Stimulated activated naive CD4-positive, alpha-beta T cell (primary cell): ENCODE results near the gene KCTD17.

Source experiments
- DNase-seq, 6 experiments: peaks; one replicate each; lab custom pipeline; 2025; lab: John Stamatoyannopoulos, UW

Gene KCTD17

DNA sequence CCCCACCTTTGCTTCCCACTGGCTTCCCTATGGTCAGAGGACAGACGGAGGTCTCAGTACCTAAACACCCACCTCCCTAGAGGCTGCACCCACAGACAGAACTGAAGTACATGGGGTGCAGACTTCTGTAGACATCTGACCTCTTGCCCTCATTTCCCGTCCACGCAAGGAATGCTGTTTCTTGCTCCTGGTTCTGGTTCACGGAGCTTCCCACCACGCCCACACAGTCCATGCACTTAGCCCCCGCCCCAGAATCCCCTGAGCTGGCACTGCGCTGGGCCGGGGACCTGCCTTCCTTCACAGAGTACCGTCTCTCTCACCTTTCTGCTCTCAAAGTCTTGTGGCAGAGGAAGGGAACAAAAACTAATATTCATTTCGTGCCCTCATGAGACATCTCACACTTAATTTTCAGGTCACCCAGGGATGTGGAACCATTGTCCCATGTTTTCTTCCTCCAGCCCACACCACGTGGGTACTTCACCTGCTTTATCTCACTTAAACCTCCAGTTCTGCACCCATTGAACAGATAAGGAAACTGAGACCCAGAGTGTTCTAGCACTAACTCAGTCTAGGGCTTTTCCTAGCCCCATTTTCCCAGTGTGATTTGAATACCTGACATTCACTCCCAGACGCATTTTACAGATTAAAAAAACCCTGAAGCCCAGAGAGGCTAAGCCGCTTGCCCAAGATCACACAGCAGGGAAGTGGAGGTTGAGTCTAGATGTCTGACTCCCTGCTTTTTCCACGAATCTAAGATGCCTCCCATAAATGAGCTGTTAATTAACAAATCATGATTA lies 52.3 kb downstream of the KCTD17 start:
- DNase-seq: no peak

GRCh38 chr22:37105154-37105553 lies 53.6 kb downstream of the KCTD17 start:
- no peak for DNase-seq

DNA sequence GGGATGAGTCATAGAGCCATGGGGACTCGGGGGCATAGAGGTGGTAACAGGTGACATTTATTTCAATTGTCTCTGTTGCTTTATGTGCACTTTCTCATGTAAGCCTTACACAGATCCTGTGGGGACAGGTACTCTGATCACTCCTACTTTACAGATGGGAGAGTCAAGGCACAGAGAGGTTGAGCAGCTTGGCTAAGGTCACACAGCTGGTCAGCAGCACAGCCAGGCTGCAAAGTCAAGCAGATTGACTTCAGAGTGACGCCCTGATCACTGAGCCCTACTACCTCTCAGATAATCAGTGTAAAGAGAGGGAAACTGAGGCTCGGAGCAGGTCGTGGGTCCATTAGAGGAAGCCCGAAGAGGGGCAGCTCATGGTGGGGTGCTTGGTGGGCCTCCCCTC lies 54.4 kb downstream of the KCTD17 start:
- DNase-seq: no peak

- no peak for DNase-seq
These were observed 56.5 kb downstream of the KCTD17 start for GRCh38 chr22:37107816-37108621.

GRCh38 chr22:37109242-37109917 lies 57.8 kb downstream of the KCTD17 start, which contains the start of gene TMPRSS6:
TSS of gene TMPRSS6 (minus strand) at chr22:37109713. CDS start at chr22:37103417, 6,296 bp downstream.
- no peak for DNase-seq

- DNase-seq: no peak
These were observed 59.7 kb downstream of the KCTD17 start for GRCh38 chr22:37111156-37111717.

GRCh38 chr22:37112084-37112728 lies 60.7 kb downstream of the KCTD17 start:
- no peak for DNase-seq
